ENCODE results near the gene RAC3.

DNA sequence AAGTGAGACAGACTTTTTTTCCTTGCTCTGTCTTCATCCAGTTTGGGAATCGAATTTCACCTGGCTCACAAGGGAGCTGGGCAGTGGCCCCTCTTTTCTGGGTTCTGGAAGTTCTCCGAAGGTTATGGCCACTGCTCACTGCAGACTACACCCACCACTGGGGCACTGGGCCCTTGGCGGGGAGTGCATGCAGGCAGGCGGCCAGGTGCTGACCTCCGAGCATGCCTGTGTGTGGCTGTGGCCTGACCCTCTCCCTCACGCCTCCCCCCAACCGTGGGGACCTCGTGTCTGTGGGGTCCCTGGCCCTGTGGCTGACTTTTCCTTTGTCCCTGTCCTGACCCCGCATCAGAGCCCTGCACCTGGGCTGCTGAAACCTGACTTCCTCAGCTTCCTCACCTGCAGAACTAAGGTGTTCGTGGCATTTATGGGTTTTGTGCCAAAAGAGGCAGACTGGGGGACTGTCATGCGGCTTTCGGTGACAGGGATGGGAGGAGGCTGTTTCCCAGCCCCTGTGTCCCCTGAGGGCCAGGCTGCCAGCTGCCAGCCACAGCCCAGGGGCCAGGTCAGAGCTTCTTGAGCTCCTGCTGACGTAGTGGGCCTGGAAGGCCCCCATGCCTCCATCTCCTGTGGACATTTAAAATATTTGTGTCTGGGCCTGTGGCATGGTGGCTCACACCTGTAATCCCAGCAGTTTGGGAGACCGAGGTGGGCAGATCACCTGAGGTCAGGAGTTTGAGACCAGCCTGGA lies 32.6 kb upstream of the RAC3 start:
- TF ChIP-seq, protein P1, sequence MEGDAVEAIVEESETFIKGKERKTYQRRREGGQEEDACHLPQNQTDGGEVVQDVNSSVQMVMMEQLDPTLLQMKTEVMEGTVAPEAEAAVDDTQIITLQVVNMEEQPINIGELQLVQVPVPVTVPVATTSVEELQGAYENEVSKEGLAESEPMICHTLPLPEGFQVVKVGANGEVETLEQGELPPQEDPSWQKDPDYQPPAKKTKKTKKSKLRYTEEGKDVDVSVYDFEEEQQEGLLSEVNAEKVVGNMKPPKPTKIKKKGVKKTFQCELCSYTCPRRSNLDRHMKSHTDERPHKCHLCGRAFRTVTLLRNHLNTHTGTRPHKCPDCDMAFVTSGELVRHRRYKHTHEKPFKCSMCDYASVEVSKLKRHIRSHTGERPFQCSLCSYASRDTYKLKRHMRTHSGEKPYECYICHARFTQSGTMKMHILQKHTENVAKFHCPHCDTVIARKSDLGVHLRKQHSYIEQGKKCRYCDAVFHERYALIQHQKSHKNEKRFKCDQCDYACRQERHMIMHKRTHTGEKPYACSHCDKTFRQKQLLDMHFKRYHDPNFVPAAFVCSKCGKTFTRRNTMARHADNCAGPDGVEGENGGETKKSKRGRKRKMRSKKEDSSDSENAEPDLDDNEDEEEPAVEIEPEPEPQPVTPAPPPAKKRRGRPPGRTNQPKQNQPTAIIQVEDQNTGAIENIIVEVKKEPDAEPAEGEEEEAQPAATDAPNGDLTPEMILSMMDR (IDR thresholded peaks at IDR 0.05; ENCODE audit: poor library complexity) = no peak
- no peak for TF ChIP-seq EZH2 (IDR thresholded peaks at IDR 0.05; ENCODE audit: borderline replicate concordance)
